CD4-positive, alpha-beta T cell treated with Interferon gamma for 1 hour (primary cell): Measurements from ENCODE around the gene IL20RB.

ENCODE experiments used
- DNase-seq: peaks from one replicate; pipeline ENCODE4 v3.0.0-alpha.2; 2020

IL20RB gene

DNA sequence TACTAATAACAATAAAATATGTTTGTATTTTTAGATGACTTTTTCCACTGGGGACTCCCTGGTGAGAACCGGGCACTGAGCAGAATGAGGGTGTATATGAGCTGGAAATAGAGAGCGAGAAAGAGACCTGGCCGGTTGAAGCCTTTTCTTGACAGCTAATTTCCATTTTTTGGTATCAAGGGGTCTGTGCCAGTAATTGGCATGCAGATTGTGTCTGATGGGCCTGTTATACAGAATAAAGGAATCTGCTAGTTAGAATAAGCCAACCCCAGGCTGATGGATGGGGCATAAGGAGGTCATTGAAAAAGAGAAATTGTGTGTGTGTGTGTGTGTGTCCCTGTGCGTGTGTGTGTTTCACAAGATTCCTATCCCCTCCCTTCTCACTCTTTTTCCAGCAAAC lies 83.9 kb downstream of the IL20RB start:
- DNase-seq, result no peak

- no peak for DNase-seq
Observed at GRCh38 chr3:137046747-137047146, 89.0 kb downstream of the IL20RB start.

DNA sequence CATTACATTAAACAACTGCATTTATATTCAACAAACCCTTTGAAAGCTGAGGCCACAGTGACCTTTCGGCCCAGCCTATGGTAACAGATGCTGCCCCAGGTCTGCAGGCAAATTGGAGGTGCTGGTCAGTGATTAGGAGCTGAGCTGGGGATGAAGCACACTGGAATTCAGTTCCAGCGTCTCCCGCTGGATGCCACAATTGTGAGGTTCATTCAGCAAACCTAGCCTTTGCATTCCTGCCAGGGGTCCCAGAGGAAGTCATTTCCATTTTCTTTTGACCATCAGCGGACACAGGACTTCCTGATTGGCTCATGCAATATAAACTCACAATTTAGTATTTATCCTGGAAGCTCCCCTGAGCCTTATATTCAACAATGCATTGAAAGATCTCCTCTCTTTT lies 89.5 kb downstream of the IL20RB start:
- no peak for DNase-seq

GRCh38 chr3:137050281-137050680 lies 92.5 kb downstream of the IL20RB start:
- no peak for DNase-seq

DNA sequence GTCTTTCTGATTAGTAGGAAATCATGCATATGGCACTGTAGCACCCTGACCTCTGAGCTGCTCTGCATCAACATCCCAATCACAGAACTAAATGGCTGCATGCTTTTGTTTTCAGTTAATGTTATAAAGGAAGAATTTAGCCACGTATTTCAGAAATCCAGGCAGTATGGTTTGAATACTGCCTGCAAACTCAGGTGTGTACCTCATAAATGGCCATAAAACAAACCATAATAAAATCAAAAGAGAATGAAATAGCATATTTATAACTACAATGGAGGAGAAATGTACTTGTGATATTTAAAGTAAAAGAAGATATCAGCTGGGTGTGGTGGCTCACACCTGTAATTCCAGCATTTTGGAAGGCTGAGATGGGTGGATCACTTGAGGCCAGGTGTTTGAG lies 94.5 kb downstream of the IL20RB start:
- DNase-seq, result no peak
